Karpas-422 (cell line): Measurements from ENCODE around the gene CDK15. TPM values are rescaled to one million over a fixed set of nuclear protein-coding genes. Genes with fewer than 3 reads are reported as not detected.

Experiments
- DNase-seq: peaks from one replicate; pipeline ENCODE4 v3.0.0-alpha.2; 2015
- H2AFZ ChIP-seq: fragments of 200-600 bp; sonication (generic); 2 replicates; pipeline ENCODE4 v1.6.1; 2014; ENCODE audit warnings: antibody characterized with exemption, low read length, mixed read lengths
- H3K27ac ChIP-seq: fragments of 200-600 bp; sonication (generic); 2 replicates; pipeline ENCODE4 v1.5.1; 2014; ENCODE audit warnings: mild to moderate bottlenecking, low read length, moderate library complexity
- H3K27me3 ChIP-seq: fragments of 200-600 bp; sonication (generic); 2 replicates; pipeline ENCODE4 v1.6.1; 2014; ENCODE audit warnings: low read length, mixed read lengths
- H3K36me3 ChIP-seq: fragments of 200-600 bp; sonication (generic); 2 replicates; pipeline ENCODE4 v1.6.1; 2014; ENCODE audit warnings: low read length, mixed read lengths; ENCODE audit not compliant: insufficient read depth
- H3K4me1 ChIP-seq: fragments of 200-600 bp; sonication (generic); 2 replicates; pipeline ENCODE4 v1.6.1; 2014; ENCODE audit warnings: mild to moderate bottlenecking, low read length, mixed read lengths
- H3K4me2 ChIP-seq: fragments of 200-600 bp; sonication (generic); 2 replicates; pipeline ENCODE4 v1.6.1; 2014; ENCODE audit warnings: low read length, low read depth, mild to moderate bottlenecking; ENCODE audit not compliant: poor library complexity, severe bottlenecking
- H3K4me3 ChIP-seq: fragments of 200-600 bp; sonication (generic); 2 replicates; pipeline ENCODE4 v1.5.1; 2014; ENCODE audit warnings: mild to moderate bottlenecking, antibody characterized with exemption, low read length, mixed read lengths
- H3K79me2 ChIP-seq: fragments of 200-600 bp; sonication (generic); 2 replicates; pipeline ENCODE4 v1.6.1; 2014; ENCODE audit warnings: mild to moderate bottlenecking, low read length, mixed read lengths
- H3K9ac ChIP-seq: fragments of 200-600 bp; sonication (generic); 2 replicates; pipeline ENCODE4 v1.6.0; 2014; ENCODE audit warnings: low read length
- H3K9me2 ChIP-seq: fragments of 200-600 bp; sonication (generic), shearing (Covaris generic); replicated peaks from 2 replicates; pipeline ENCODE4 v1.6.0; 2014; ENCODE audit warnings: mild to moderate bottlenecking, low read length, moderate library complexity; ENCODE audit not compliant: insufficient read depth
- H3K9me3 ChIP-seq: fragments of 300-700, 200-600 bp; sonication (generic); 2 replicates; pipeline ENCODE4 v1.6.1; 2014; ENCODE audit warnings: low read length, mixed read lengths
- H4K20me1 ChIP-seq: fragments of 200-600 bp; sonication (generic); 2 replicates; pipeline ENCODE4 v1.6.1; 2014; ENCODE audit warnings: mild to moderate bottlenecking, antibody characterized with exemption, low read length, low read depth; ENCODE audit not compliant: insufficient read depth
- total RNA-seq: library from RNA; depleted of rRNA; stranded (reverse); fragments of >200 nt; shearing (Covaris generic); gene quantifications from 2 replicates; pipeline ENCODE4 v1.2.3, GENCODE V29; 2014; ENCODE audit warnings: low replicate concordance

The CDK15 gene
- total RNA-seq, 1 experiment from 2014 or later, result not detected

GRCh38 chr2:201872591-201872990 lies 66.3 kb downstream of the CDK15 start:
- peaks cover 17% of the 10 kb centered on the region for H3K4me1 ChIP-seq
- no peak overlapping the region for H3K4me2 ChIP-seq
- no peak for DNase-seq
- H4K20me1 ChIP-seq, result no peaks in the 10 kb centered on the region
- no peaks in the 10 kb centered on the region for H3K79me2 ChIP-seq
- H3K27ac ChIP-seq, result no peak overlapping the region
- H3K4me3 ChIP-seq, result no peak overlapping the region
- no peaks in the 10 kb centered on the region for H3K36me3 ChIP-seq
- no peak overlapping the region for H2AFZ ChIP-seq
- no peak overlapping the region for H3K9ac ChIP-seq
- no peaks in the 10 kb centered on the region for H3K9me2 ChIP-seq
- no peaks in the 10 kb centered on the region for H3K27me3 ChIP-seq
- H3K9me3 ChIP-seq, result no peaks in the 10 kb centered on the region

GRCh38 chr2:201879996-201880395 lies 73.7 kb downstream of the CDK15 start:
- no peaks in the 10 kb centered on the region for H3K27me3 ChIP-seq
- H2AFZ ChIP-seq, result no peak overlapping the region
- H3K4me3 ChIP-seq, result no peak overlapping the region
- no peak overlapping the region for H3K27ac ChIP-seq
- H4K20me1 ChIP-seq, result no peaks in the 10 kb centered on the region
- no peak for DNase-seq
- no peak overlapping the region for H3K4me2 ChIP-seq
- peaks cover 51% of the 10 kb centered on the region for H3K4me1 ChIP-seq
- H3K79me2 ChIP-seq, result no peaks in the 10 kb centered on the region
- no peak overlapping the region for H3K9ac ChIP-seq
- H3K9me3 ChIP-seq, result no peaks in the 10 kb centered on the region
- no peaks in the 10 kb centered on the region for H3K36me3 ChIP-seq
- no peaks in the 10 kb centered on the region for H3K9me2 ChIP-seq

- H3K9me2 ChIP-seq, result no peaks in the 10 kb centered on the region
- no peaks in the 10 kb centered on the region for H3K36me3 ChIP-seq
- H3K9ac ChIP-seq, result no peak overlapping the region
- no peaks in the 10 kb centered on the region for H3K9me3 ChIP-seq
- H3K27ac ChIP-seq, result no peak overlapping the region
- peaks cover 53% of the 10 kb centered on the region for H3K4me1 ChIP-seq
- no peak overlapping the region for H3K4me2 ChIP-seq
- H3K4me3 ChIP-seq, result no peak overlapping the region
- H4K20me1 ChIP-seq, result no peaks in the 10 kb centered on the region
- no peak overlapping the region for H2AFZ ChIP-seq
- no peak for DNase-seq
- H3K79me2 ChIP-seq, result no peaks in the 10 kb centered on the region
- H3K27me3 ChIP-seq, result no peaks in the 10 kb centered on the region
Observed at GRCh38 chr2:201880579-201880978, 74.2 kb downstream of the CDK15 start.

GRCh38 chr2:201880993-201881611 lies 74.8 kb downstream of the CDK15 start:
- Histone ChIP-seq H3K36me3 (no peaks in the 10 kb centered on the region), H3K79me2 (no peaks in the 10 kb centered on the region), H3K9ac (0 out of 2 replicates have a peak overlapping the region, but pooled peaks have one; percentile 55), H3K4me2 (peak overlapping the region; percentile 68), H3K9me3 (no peaks in the 10 kb centered on the region), H4K20me1 (no peaks in the 10 kb centered on the region), H3K4me3 (no peak overlapping the region), H3K9me2 (no peaks in the 10 kb centered on the region), H3K27ac (no peak overlapping the region), H2AFZ (no peak overlapping the region; the same call in 1 of the 2 replicates), H3K27me3 (no peaks in the 10 kb centered on the region), H3K4me1 (peaks cover 53% of the 10 kb centered on the region)
- no peak for DNase-seq

- no peaks in the 10 kb centered on the region for H3K27me3 ChIP-seq
- DNase-seq, result no peak
- H4K20me1 ChIP-seq, result no peaks in the 10 kb centered on the region
- H3K9ac ChIP-seq, result 0 out of 2 replicates have a peak overlapping the region, but pooled peaks have one; percentile 55
- no peaks in the 10 kb centered on the region for H3K79me2 ChIP-seq
- no peaks in the 10 kb centered on the region for H3K9me3 ChIP-seq
- no peaks in the 10 kb centered on the region for H3K36me3 ChIP-seq
- no peaks in the 10 kb centered on the region for H3K9me2 ChIP-seq
- peaks cover 53% of the 10 kb centered on the region for H3K4me1 ChIP-seq
- H3K27ac ChIP-seq, result no peak overlapping the region
- 0 out of 2 replicates have a peak overlapping the region, but pooled peaks have one; percentile 44 for H2AFZ ChIP-seq
- H3K4me3 ChIP-seq, result no peak overlapping the region
- peak overlapping the region; percentile 68 for H3K4me2 ChIP-seq
Observed at GRCh38 chr2:201881741-201882140, 75.4 kb downstream of the CDK15 start.

GRCh38 chr2:201882353-201883090 lies 76.2 kb downstream of the CDK15 start:
- H4K20me1 ChIP-seq, result no peaks in the 10 kb centered on the region
- peak overlapping the region; percentile 40 for H3K27ac ChIP-seq
- H3K36me3 ChIP-seq, result no peaks in the 10 kb centered on the region
- DNase-seq, result peak; percentile 90
- no peaks in the 10 kb centered on the region for H3K9me3 ChIP-seq
- H2AFZ ChIP-seq, result peak overlapping the region; percentile 44; the same call in 1 of the 2 replicates
- H3K9ac ChIP-seq, result peak overlapping the region; percentile 55
- H3K27me3 ChIP-seq, result no peaks in the 10 kb centered on the region
- H3K4me1 ChIP-seq, result peaks cover 53% of the 10 kb centered on the region
- H3K9me2 ChIP-seq, result no peaks in the 10 kb centered on the region
- H3K4me3 ChIP-seq, result peak overlapping the region; percentile 52
- H3K79me2 ChIP-seq, result no peaks in the 10 kb centered on the region
- peak overlapping the region; percentile 68 for H3K4me2 ChIP-seq

- Histone ChIP-seq H3K27me3 (no peaks in the 10 kb centered on the region), H3K4me1 (peaks cover 60% of the 10 kb centered on the region), H4K20me1 (no peaks in the 10 kb centered on the region), H3K27ac (peak overlapping the region; percentile 40), H3K9ac (peak overlapping the region; percentile 55; the same call in 1 of the 2 replicates), H3K9me3 (no peaks in the 10 kb centered on the region), H3K36me3 (no peaks in the 10 kb centered on the region), H3K4me3 (0 out of 2 replicates have a peak overlapping the region, but pooled peaks have one; percentile 1), H3K4me2 (peak overlapping the region; percentile 68), H2AFZ (peak overlapping the region; percentile 6; the same call in 1 of the 2 replicates), H3K79me2 (no peaks in the 10 kb centered on the region), H3K9me2 (no peaks in the 10 kb centered on the region)
- peak; percentile 60 for DNase-seq
Observed at GRCh38 chr2:201883606-201884369, 77.5 kb downstream of the CDK15 start.

GRCh38 chr2:201886504-201886903 lies 80.2 kb downstream of the CDK15 start:
- Histone ChIP-seq H2AFZ (no peak overlapping the region), H3K4me2 (no peak overlapping the region), H3K36me3 (no peaks in the 10 kb centered on the region), H3K27me3 (no peaks in the 10 kb centered on the region), H3K4me1 (peaks cover 56% of the 10 kb centered on the region), H3K27ac (no peak overlapping the region), H4K20me1 (no peaks in the 10 kb centered on the region), H3K9ac (no peak overlapping the region), H3K4me3 (no peak overlapping the region), H3K9me3 (no peaks in the 10 kb centered on the region), H3K79me2 (no peaks in the 10 kb centered on the region), H3K9me2 (no peaks in the 10 kb centered on the region)
- DNase-seq, result no peak
